ENCODE measurements around the gene RIN2. TPM values are rescaled to one million over a fixed set of nuclear protein-coding genes. Genes with fewer than 3 reads are reported as not detected.

RIN2 gene
- total RNA-seq, 1 experiment from 2014 or later = 1.0 TPM

DNA sequence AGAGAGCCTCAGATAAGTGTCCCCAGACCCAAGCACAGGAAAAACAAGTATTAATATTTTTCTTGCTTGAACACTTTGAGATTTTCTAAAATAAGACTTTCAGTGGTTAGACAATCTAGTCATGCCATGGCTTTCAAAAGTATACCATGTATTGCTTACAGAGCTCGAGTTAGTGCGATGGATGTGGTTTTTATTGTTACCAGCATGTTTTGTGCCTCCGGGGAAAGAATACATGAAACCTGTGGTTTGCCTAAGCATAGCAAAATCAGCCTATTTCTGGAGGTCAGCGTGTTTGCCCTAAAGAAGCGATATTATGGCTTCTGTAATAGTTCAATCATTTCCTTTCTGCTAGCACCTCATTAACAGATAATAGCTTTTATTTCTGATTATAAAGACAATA, 21.6 kb downstream of the RIN2 start:
- peaks cover 20 to 21% of the 10 kb centered on the region in 2 experiments for H3K4me1 Mint-ChIP-seq
- Histone ChIP-seq H3K79me2 (ENCODE audit: insufficient read depth, low read length) (no peaks in the 10 kb centered on the region), H3K14ac (ENCODE audit: insufficient read depth, low read length) (no peak overlapping the region), H4K8ac (replicated peaks; ENCODE audit: insufficient read length, low read depth, low read length) (no peak overlapping the region), H3K4me1 (ENCODE audit: insufficient read depth, low read length) (peaks cover 2% of the 10 kb centered on the region; the same call in 1 of the 2 replicates), H3K27me3 (ENCODE audit: insufficient read depth, low read length) (no peaks in the 10 kb centered on the region), H4K91ac (ENCODE audit: insufficient read length, low read depth, low read length) (no peak overlapping the region), H2BK15ac (ENCODE audit: low read depth, low read length) (no peak overlapping the region), H2BK20ac (ENCODE audit: low read depth, low read length, poor library complexity, severe bottlenecking) (no peak overlapping the region), H3K4ac (ENCODE audit: low read depth, low read length) (no peak overlapping the region), H3K27ac (ENCODE audit: insufficient read length, low read depth, low read length) (no peak overlapping the region), H2AFZ (ENCODE audit: low read length) (no peak overlapping the region), H3K23me2 (ENCODE audit: insufficient read length, low read depth, low read length, poor library complexity, severe bottlenecking) (no peaks in the 10 kb centered on the region), H3T11ph (ENCODE audit: low read length) (no peak overlapping the region), H4K5ac (ENCODE audit: insufficient read length, low read depth, low read length) (no peak overlapping the region), H3K4me2 (ENCODE audit: insufficient read depth, insufficient read length, low read length) (no peak overlapping the region), H3K9ac (ENCODE audit: extremely low read depth, insufficient read length, low read length) (no peak overlapping the region), H2AK5ac (ENCODE audit: insufficient read length, low read length) (no peak overlapping the region), H2BK5ac (ENCODE audit: insufficient read length, low read length) (no peak overlapping the region), H3K79me1 (ENCODE audit: insufficient read depth, low read depth, low read length, poor library complexity, severe bottlenecking) (no peaks in the 10 kb centered on the region), H3K9me3 (ENCODE audit: control insufficient read depth, low read depth, low read length) (no peaks in the 10 kb centered on the region), H2BK120ac (ENCODE audit: low read depth, low read length, poor library complexity, severe bottlenecking) (no peak overlapping the region), H3K23ac (ENCODE audit: insufficient read length, low read depth, low read length) (no peak overlapping the region), H4K20me1 (ENCODE audit: control insufficient read depth, insufficient read depth, insufficient read length) (no peaks in the 10 kb centered on the region), H3K56ac (ENCODE audit: insufficient read length, low read depth, low read length) (no peak overlapping the region), H3K18ac (ENCODE audit: insufficient read length, low read depth, low read length) (no peak overlapping the region), H2BK12ac (ENCODE audit: insufficient read length, low read depth, low read length) (no peak overlapping the region)
- H3K36me3 Mint-ChIP-seq (ENCODE audit: insufficient read depth in 1 of 3, low read depth in 3 of 3) = no peaks in the 10 kb centered on the region; a peak in 1 of 7 replicates
- H3K27ac Mint-ChIP-seq = no peak overlapping the region
- no CpG with 5 or more reads among the region's 5 CpGs for WGBS (ENCODE audit: extremely low coverage, insufficient read length, low lambda C conversion rate)
- DNase-seq = no peak
- no peak overlapping the region for H3K4me3 Mint-ChIP-seq
- TF ChIP-seq, protein P1, sequence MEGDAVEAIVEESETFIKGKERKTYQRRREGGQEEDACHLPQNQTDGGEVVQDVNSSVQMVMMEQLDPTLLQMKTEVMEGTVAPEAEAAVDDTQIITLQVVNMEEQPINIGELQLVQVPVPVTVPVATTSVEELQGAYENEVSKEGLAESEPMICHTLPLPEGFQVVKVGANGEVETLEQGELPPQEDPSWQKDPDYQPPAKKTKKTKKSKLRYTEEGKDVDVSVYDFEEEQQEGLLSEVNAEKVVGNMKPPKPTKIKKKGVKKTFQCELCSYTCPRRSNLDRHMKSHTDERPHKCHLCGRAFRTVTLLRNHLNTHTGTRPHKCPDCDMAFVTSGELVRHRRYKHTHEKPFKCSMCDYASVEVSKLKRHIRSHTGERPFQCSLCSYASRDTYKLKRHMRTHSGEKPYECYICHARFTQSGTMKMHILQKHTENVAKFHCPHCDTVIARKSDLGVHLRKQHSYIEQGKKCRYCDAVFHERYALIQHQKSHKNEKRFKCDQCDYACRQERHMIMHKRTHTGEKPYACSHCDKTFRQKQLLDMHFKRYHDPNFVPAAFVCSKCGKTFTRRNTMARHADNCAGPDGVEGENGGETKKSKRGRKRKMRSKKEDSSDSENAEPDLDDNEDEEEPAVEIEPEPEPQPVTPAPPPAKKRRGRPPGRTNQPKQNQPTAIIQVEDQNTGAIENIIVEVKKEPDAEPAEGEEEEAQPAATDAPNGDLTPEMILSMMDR (conservative IDR thresholded peaks at IDR 0.05) = no peak
- no peaks in the 10 kb centered on the region for H3K27me3 Mint-ChIP-seq (ENCODE audit: low read depth)
- H3K9me3 Mint-ChIP-seq = no peaks in the 10 kb centered on the region

All from H9 (cell line).